Stimulated activated CD4-positive, alpha-beta T cell treated with anti-CD3 and anti-CD28 coated beads, Interleukin-12 subunit alpha, Interleukin-12 subunit beta, amount 100 ng/mL, for 4 hours (primary cell): ENCODE data around the gene MCRIP1.

Experiments
- DNase-seq: peaks from one replicate; pipeline ENCODE4 v3.0.0-alpha.2; 2020

MCRIP1 gene

DNA sequence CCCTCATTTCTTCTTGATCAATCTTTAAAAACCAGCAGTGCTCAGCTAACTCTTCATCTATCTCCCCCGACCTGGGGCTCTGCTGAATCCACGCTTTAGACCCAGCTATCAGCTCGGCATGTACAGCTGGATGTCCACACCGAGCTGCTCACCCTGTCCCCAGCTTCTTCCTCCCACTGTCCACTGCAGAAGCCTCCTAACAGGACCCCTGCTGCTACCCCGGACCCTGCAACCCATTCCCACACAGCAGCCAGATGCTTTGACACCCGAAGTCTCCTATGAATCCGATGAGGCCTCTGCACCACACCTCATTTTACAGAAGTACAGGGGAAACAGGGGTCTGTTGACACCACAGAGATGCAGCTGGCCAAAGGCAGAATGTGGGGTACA is 15.3 kb downstream of the MCRIP1 start:
- no peak for DNase-seq

DNA sequence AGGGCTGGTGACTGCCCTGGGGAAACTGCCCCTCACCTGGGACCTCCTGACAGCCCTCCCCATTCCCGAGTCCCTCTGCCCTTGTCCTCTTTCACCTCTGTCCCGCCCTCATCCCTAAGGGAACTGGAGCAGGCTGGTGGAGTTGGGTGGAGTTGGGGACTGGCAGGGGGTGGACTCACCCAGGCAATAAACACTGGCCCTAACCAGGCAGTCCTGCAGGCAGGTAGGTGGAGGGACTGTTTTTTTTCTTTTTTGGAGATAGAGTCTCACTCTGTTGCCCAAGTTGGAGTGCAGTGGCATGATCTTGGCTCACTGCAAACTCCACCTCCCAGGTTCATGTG is 17.5 kb downstream of the MCRIP1 start:
- no peak for DNase-seq

DNA sequence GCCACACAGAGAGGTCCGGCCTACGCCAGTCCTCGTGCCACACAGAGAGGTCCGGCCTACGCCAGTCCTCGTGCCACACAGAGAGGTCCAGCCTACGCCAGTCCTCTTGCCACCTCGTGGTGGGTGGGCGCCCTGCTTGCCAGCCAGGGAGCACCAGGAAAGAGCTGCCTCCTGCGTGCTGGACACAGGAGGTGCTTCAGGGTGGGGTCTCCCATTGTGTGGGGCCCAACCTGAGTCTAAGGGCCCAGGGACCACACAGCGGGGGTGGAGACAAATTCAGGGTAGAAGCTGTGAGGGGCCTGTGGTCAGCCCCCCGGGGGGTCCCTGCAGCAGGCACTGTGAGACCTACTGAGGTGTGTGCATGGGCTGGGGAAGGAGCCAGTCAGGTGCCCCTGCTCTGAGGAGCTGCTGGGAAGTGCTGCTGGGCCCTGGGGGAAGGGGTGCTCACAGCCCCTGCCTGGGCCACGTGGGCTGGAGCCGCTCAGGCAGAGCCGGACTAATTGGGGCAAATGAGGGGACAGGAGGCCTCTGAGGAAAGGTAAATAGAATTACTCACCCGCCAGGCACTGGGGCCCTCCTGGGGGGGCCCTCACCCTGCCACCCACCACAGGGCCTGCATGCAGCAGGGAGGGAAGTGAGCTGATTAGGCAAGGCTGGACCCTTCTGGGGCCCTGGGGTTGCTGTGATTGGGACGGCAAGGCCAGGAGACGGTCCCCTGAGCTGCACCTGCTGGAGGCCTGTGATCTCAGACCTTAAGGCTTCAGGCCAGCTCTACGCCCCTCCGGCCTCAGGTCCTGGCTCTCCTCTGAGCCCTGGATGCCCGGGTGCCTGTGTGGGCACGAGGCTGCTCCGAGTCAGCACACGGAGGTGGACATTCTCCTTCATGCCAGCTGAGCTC is 18.1 kb downstream of the MCRIP1 start:
- no peak for DNase-seq

DNA sequence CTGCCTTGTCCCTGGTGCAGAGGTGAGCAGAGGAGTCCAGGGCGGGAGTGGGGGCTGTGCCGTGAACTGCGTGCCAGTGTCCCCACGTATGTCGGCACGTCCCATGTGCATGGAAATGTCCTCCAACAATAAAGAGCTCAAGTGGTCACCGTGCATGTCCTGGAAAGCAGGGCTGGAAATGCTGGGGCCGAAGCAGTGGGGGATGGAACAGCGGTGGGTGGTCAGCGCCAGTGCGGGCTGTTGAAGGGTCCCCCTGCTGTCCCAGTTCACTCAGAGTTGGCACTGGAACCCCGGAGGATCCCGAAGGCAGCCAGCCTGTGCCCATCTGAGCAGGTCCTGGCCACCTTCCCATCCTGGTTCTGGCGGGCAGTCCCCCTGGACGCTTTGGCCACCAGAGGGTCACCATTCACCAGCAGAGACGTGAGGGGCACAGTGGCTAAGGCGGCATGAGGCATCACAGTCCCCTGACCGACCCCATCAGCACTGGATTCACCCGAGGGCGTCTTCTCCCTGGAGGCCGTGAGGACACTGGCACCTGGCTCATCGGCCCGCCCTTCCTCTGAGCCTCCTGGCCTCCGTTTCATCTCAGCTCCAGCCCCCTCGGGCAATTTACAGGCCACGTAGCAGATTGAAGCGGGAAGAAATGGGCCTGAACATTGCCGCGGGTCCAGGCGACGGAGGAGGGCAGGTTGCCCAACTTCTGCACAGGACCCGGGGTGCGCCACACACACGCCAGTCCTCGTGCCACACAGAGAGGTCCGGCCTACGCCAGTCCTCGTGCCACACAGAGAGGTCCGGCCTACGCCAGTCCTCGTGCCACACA is 19.0 kb downstream of the MCRIP1 start:
- no peak for DNase-seq

DNA sequence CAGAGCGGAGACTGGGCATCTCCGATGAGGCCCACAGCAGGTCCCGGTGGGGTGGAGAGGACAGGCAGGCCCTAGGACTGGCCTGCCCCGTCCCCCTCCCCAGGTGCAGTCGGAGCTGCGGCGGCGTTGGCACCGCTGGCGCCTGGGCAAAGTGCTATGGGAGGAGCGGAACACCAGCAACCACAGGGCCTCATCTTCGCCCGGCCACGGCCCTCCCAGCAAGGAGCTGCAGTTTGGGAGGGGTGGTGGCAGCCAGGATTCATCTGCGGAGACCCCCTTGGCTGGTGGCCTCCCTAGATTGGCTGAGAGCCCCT is 19.8 kb downstream of the MCRIP1 start:
- DNase-seq = no peak

DNA sequence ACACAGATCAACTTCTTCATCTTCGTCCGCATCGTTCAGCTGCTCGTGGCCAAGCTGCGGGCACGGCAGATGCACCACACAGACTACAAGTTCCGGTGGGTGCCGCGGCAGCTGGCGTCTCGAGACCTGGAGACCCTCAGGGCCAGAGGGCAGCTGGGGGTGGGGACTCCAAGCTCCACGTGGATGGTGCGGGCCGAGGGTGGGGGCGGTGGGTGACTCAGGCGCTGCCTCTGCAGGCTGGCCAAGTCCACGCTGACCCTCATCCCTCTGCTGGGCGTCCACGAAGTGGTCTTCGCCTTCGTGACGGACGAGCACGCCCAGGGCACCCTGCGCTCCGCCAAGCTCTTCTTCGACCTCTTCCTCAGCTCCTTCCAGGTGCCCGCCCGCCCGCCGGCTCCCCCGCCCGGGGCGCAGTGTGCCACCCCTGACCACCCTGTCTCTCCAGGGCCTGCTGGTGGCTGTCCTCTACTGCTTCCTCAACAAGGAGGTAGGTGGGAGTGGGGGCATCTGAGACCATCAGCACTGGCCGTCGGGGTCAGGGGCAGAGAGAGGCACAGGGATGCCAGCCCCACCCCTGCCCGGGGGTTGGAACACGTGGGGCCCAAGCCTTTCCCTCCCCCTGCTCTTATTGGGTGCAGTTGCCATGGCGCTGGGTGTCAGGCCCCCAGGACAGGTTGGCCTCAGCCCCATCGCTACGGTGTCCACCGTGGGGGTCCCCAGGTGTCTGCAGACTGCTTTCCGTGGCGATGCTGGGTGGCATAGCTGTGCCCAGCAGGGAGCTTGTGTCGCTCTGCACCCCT is 20.3 kb downstream of the MCRIP1 start:
- DNase-seq = no peak

DNA sequence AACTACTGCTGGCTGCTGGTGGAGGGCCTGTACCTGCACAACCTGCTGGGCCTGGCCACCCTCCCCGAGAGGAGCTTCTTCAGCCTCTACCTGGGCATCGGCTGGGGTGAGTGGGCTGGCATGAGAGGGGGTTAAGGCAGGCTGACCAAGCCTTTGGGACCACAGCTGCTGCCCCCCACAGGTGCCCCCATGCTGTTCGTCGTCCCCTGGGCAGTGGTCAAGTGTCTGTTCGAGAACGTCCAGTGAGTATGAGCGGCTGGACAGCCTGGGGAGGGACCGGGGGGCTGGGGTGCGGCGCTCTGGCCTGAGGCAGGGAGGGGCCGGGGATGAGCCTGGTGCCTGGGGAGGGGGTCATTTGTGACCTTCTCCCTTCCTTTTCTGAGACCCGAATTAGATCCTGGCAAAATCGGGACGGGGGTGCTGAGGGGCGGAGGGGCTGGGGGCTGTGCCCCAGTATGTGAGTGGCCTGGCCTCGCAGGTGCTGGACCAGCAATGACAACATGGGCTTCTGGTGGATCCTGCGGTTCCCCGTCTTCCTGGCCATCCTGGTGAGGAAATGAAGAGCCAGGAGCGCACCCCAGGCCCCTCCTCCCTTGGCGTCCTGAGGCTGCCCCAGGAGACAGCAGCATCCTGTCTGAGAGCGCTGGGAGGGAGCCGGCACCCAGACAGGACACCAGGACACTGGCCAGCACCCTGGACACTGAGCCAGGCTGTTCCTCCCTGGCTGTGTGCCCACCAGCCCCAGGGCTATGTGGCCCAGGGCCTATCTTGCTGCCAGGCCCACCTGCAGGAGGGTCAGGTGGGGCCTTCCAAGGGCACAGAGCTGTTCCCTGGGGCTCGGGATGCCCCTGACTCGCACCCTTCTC is 21.2 kb downstream of the MCRIP1 start:
- no peak for DNase-seq

DNA sequence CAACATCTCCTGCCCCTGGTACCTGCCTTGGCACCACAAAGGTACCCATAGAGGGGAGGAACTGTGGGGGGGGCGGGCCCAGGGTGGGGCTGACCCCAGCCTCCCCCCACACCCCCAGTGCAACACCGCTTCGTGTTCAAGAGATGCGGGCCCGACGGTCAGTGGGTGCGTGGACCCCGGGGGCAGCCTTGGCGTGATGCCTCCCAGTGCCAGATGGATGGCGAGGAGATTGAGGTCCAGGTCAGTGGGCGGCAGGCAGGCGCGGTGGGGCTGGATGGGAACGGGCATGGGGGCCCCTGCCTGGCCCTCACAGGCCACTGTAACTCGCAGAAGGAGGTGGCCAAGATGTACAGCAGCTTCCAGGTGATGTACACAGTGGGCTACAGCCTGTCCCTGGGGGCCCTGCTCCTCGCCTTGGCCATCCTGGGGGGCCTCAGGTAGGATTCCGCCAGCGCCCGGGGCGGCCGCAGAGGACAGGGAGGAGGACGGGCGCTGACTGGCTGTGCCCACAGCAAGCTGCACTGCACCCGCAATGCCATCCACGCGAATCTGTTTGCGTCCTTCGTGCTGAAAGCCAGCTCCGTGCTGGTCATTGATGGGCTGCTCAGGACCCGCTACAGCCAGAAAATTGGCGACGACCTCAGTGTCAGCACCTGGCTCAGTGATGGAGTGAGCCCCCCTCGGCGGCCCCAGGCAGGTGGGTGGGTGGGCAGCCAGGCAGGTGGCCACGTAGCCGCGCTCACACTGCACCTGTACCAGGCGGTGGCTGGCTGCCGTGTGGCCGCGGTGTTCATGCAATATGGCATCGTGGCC is 22.0 kb downstream of the MCRIP1 start:
- no peak for DNase-seq

DNA sequence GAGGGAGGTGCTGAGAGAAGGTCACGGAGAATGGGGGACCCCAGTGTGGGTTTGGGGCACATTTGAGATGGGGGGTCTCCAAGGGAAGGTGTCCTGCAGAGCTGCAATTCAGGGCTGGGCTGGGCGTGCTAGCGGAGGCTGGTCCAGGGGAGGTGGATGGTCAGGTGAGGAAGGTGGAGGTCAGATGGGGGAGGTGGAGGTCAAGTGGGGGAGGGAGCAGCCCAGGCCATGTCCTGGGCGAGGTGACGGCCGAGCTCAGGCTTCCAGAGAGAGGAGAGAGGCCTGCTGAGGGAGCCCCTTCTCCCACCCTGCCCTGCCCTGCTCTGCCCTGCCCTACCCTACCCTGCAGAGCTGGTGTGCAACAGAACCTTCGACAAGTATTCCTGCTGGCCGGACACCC is 22.6 kb downstream of the MCRIP1 start:
- DNase-seq = no peak

DNA sequence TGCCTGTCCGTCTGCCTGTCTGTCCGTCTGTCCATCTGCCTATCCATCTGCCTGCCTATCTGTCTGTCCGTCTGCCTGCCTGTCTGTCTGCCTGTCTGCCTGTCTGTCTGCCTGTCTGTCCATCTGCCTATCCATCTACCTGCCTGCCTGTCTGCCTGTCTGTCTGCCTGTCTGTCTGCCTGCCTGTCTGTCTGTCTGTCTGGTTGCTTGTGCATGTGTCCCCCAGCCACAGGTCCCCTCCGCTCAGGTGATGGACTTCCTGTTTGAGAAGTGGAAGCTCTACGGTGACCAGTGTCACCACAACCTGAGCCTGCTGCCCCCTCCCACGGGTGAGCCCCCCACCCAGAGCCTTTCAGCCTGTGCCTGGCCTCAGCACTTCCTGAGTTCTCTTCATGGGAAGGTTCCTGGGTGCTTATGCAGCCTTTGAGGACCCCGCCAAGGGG is 23.5 kb downstream of the MCRIP1 start:
- no peak for DNase-seq

DNA sequence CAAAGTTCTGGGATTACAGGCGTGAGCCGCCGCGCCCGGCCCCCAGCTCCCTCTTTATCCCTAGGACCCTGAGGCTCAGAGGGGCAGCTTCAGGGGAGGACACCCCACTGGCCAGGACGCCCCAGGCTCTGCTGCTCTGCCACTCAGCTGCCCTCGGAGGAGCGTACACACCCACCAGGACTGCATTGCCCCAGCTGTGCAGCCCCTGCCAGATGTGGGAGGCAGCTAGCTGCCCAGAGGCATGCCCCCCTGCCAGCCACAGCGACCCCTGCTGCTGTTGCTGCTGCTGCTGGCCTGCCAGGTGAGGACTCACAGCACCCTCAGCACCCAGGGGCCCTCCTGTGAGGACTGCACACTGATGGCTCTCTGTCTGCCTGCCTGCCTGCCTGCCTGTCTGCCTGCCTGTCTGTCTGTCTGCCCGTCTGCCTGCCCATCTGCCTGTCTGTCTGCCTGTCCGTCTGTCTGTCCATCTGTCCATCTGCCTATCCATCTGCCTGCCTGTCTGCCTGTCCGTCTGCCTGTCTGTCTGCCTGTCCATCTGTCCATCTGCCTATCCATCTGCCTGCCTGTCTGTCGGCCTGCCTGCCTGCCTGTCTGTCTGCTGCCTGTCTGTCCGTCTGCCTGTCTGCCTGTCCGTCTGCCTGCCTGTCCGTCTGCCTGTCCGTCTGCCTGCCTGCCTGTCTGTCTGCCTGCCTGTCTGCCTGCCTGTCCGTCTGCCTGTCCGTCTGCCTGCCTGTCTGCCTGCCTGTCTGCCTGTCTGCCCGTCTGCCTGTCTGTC is 24.1 kb downstream of the MCRIP1 start:
- no peak for DNase-seq

DNA sequence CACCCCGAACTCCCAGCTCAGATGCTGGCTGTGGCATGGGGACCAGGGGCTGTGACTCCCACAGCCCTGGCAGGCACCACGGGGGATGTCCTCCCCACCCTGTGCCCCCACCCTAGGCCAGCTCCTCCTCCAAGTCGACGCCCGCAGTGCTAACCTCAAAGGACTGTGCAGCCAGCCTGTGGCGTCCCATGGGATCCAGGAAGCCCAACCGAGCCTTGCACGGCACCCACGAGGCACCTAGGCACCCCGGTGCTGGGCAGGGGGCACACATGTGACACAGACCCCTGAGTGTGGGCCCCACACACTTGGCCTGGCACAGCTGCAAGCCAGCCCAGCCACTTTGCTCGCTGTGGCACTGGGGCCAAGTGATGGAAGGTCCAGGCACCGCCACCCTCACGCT is 25.3 kb downstream of the MCRIP1 start:
- no peak for DNase-seq

DNA sequence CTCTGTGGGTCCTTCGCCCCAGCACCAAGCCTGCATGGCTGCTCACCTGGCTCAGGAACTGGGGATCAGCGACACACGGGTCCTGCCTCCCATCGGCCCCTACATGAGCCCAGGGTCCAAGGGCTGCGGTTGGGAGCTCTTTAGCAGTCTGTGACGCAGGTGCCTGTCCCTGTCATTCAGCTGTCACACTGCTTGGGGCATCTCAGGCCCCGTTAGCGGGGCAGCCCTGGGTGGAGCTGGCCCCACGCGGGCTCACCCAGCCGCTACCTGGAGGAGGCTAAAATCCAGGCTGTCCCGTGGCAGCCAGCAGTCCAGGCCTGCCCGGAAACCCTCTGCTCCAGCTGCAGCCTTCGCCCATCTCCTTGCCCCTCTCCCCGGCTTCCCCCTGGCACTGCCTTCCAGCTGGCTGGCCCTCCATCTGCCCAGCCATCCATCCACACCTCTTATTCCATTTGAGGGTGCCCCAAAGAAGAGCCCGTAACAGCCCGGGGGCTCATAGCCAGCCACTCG is 25.8 kb downstream of the MCRIP1 start:
- DNase-seq = no peak

DNA sequence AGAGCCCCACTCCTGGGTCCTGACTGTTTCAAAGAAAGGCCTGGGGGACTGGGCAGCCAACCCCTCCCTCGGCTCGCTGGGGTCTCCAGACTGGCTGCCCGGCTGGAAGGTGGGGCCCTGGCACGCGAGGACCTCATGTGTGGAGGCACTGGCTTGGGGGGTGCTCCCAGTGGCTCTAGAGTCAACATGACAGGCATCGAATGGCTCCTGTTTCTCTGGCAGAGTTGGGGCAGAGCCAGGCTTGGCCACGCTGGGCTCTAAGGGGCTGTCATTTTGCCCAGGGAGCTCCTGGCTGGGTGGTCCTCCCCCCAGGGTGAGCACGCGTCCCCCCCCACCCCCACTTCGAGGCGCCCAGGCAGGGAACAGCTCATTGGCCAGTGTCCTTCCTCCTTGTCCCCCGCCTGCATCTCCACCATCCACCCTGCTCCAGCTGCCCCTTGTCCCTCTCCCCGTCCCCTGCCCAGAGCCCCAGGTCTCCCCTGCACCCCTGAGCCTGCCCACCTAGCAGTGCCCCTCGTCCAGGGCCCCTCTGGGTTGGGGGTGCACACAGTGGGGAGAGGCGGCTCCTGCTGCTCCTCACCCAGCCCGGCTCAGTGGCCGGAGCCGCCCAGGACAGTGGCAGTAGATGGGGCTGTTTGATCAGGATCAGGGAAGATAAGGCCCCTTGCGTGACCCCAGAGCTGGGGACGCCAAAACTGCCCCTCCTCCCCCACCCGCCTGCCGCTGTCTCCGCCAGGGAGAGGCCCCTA is 26.5 kb downstream of the MCRIP1 start:
- DNase-seq = no peak

DNA sequence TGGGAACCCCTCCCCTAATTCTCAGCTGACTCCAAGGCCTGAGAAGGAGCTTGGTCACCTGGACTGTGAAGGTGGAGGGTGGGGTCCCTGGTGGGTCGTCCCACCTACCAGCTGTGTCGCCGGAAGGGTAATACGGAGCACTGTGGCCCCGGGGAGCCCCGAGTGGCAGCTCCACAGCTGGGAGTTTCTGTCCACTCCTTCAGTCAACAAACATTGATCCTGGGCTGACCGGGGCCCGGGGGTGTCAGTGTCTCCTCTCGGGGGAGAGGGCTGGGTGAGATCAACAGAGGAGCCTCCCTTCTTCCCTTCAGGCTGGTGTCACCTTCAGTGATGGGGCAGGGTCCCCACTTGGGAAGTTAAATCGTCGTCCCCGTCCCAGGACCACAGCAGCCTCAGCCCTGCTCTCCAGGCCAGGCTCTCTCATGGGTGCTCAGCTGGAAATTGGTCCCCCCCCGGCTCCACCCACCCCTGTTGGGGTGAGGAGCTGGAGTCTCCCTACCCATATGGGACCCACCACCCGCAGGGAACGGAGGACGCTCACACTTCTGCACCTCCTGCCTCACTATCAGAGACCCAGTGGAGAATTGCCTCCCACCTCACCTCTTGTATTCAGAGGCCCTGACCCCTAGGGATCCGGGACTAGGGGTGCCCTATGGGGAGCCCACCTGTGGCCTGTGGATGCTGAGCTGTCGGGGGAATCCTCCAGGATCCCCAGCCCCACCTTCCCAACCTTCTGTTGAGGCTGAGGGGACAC is 27.2 kb downstream of the MCRIP1 start:
- DNase-seq = no peak

DNA sequence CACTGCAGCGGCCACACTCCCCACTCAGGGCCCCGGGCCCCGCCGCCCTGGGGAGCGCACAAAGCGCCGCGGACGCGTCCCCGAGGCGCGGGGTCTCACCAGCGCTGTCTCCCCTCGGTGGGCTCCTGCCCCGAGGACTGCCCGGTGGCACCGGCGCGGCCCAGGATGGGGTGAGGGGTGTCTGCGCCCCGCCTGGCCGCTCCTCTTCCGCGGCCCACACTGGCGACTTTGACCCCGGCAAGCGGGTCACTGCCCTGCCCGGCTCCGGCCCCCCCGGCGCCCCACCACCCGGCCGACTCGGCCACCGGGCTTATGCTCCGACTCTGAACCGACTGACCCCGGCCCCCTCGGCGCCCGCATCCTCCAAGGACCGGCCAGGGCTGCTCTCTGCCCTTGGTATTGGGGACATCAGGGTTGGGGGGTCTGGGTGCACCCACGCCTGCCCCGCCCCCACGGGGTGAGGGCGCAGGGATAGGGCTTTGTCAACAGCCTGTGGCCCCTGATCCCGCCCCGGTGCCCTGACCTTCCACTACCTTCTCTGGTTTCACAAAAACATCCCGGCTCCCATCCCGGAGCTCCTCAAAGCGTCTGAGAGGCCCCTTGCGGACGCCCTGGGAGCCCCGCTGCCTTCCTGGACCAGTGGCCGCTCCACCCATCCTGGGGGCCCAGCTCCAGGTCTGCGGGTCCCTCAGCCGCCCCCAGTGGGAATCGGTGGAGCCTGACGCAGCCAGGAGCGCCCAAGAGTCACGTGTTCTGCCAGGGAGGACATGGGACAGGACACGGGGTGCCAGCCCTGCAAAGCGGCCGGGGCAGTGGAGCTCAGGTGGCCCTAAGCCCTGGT is 28.3 kb downstream of the MCRIP1 start:
- no peak for DNase-seq

DNA sequence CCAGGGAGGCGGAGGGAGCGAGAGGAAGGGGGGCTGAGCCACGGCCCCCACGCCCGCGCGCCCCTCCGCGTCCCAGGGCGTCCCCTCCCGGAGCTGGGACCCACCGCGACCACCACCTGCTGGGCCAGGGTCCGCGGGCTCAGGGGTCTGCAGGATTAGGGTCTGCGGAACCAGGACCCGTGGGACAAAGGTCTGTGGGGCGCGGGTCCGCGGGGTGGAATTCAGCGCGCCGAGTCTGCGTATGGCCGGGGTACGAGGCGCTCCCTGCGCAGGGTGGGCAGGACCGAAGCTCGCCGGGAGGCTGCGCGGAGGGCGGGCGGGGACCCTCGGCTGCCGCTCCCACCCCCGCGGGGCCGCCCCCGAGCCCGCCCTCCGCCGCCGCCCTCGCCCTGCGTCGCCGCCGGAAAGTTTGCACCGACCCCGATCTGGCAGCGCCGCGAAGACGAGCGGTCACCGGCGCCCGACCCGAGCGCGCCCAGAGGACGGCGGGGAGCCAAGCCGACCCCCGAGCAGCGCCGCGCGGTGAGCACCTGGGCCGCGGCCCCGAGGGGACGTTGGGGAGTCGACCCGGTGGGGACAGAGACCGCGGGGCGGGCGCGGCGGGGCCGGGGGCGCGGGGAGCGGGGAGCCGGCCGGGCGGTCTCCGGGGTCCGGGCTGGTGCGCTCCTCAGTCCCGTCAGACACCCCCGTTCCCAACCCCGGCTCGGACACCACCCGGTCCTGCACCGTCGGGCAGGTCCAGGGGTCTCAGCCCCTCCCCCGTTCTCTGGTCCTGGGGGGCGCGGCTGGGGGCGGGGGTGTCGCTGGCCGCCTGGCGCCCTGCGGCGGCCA is 29.1 kb downstream of the MCRIP1 start, which contains the start of gene GCGR:
GCGR (plus strand) TSS at position 423 of the 831 bp plus-strand sequence. CDS start 4,869 bp downstream, outside the sequence.
- no peak for DNase-seq
